Thoracic aorta (tissue), 2 donors: ENCODE data around the gene SKA3. TPM values are rescaled to one million over a fixed set of nuclear protein-coding genes. Genes with fewer than 3 reads are reported as not detected.
"Not testable (repeated sequence)": the region's sequence is repeated elsewhere in the genome, so short reads cannot be mapped to it uniquely, and the experiment has no call there.

Experiments used
- ATAC-seq: fragments of 150-250 bp; one replicate; pipeline ENCODE4 v1.8.0; 2017; ENCODE audit warnings: low read depth; ENCODE audit not compliant: insufficient number of reproducible peaks, low FRiP score
- DNase-seq: peaks from one replicate; pipeline ENCODE4 v3.0.0-alpha.2; 2020; ENCODE audit warnings: low spot score
- H3K27ac ChIP-seq, 2 donors: fragments of 200-600 bp; sonication (generic); 1 replicate in 1 of 2; 2 replicates in 1 of 2; pipeline ENCODE4 v1.5.1; 2016; ENCODE audit warnings: mild to moderate bottlenecking in 2 of 2, moderate library complexity in 2 of 2
- H3K27me3 ChIP-seq: fragments of 200-600 bp; sonication (generic); replicated peaks from 2 replicates; pipeline ENCODE4 v1.6.0; 2016; ENCODE audit warnings: mild to moderate bottlenecking; ENCODE audit not compliant: insufficient read depth
- H3K36me3 ChIP-seq: fragments of 200-600 bp; sonication (generic); one replicate; pipeline ENCODE4 v1.5.1; 2016
- H3K4me1 ChIP-seq, 2 donors: fragments of 200-600 bp; sonication (generic); 1 replicate in 1 of 2; 2 replicates in 1 of 2; pipeline versions ENCODE4 v1.5.1 to v1.6.0; 2016; ENCODE audit warnings: low read depth in 2 of 2, mild to moderate bottlenecking in 1 of 2; ENCODE audit not compliant: control insufficient read depth in 1 of 2
- H3K4me3 ChIP-seq: fragments of 200-600 bp; sonication (generic); 2 replicates; pipeline ENCODE4 v1.5.1; 2016; ENCODE audit warnings: mild to moderate bottlenecking
- H3K9me3 ChIP-seq: fragments of 200-600 bp; sonication (generic); 2 replicates; pipeline ENCODE4 v1.5.1; 2016
- total RNA-seq, 2 donors: library from RNA; depleted of rRNA; stranded (reverse); fragments of >200 nt; gene quantifications; one replicate each; pipeline versions ENCODE4 v1.1.0 to v1.2.3, GENCODE V29; 2016
- TF ChIP-seq, protein P1 (sequence below): fragments of 200-600 bp; sonication (generic); IDR thresholded peaks from one replicate; pipeline ENCODE4 v1.5.1; 2019; ENCODE audit warnings: antibody characterized with exemption

Gene SKA3
- not detected for total RNA-seq

DNA sequence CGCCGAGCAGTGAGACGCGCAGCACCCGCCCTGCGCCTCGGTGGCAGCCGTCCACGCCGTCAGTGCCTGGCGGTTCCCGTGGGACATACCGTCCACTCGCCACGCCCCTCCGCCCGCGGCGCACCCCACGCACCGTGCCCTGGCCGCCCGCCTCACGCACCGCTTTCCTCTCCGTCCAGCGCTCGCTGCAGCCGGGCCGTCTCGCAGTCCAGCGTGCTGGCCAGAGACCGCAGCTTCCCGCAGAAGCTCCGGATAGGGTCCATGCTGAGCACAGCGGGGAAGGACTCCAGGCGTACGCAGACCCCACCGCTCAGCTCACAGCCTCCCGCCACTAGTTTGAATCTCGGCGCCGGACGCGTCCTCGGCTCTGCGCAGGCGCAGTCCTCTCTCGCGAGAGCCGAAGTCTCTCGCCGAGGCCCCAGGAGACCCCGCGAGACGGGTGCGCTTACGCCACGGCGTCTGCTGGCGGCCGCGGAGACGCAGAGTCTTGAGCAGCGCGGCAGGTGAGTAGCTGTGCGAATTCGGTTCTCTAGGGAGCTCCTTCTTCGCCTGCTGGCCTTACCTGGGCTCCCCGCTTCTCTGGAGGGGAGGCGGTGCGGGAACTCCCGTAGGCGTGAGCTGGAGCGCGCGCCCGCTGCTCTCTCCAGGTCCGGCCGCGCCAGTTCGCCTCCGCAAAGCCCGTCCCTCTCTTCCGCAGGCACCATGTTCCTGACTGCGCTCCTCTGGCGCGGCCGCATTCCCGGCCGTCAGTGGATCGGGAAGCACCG is at the start of gene SKA3, which contains the start of gene MRPL57:
SKA3 (minus strand) TSS at position 338 of the 767 bp plus-strand sequence; CDS start at position 263, 75 bp downstream.
MRPL57 (plus strand) TSS at position 444 of the 767 bp plus-strand sequence; CDS start at position 703, 259 bp downstream.
- Histone ChIP-seq H3K4me3 (peak within 1 kb of the TSS; percentile 84), H3K4me1 (peaks cover 9 to 18% of the 10 kb centered on the region in 2 donors), H3K27ac (peak within 1 kb of the TSS; percentile 82 to 83), H3K36me3 (no peaks in the 10 kb centered on the region), H3K9me3 (no peaks in the 10 kb centered on the region), H3K27me3 (no peaks in the 10 kb centered on the region)
- TF ChIP-seq, protein P1, sequence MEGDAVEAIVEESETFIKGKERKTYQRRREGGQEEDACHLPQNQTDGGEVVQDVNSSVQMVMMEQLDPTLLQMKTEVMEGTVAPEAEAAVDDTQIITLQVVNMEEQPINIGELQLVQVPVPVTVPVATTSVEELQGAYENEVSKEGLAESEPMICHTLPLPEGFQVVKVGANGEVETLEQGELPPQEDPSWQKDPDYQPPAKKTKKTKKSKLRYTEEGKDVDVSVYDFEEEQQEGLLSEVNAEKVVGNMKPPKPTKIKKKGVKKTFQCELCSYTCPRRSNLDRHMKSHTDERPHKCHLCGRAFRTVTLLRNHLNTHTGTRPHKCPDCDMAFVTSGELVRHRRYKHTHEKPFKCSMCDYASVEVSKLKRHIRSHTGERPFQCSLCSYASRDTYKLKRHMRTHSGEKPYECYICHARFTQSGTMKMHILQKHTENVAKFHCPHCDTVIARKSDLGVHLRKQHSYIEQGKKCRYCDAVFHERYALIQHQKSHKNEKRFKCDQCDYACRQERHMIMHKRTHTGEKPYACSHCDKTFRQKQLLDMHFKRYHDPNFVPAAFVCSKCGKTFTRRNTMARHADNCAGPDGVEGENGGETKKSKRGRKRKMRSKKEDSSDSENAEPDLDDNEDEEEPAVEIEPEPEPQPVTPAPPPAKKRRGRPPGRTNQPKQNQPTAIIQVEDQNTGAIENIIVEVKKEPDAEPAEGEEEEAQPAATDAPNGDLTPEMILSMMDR: no peak
- peak; percentile 97 for ATAC-seq
- DNase-seq: peak; percentile 49

GRCh38 chr13:21225082-21225481 is 48.7 kb upstream of the SKA3 start:
- H3K27ac ChIP-seq: no peak overlapping the region
- H3K27me3 ChIP-seq: no peaks in the 10 kb centered on the region
- TF ChIP-seq, protein P1: no peak
- H3K36me3 ChIP-seq: no peaks in the 10 kb centered on the region
- ATAC-seq: no peak
- DNase-seq: no peak
- peaks cover 10% of the 10 kb centered on the region for H3K9me3 ChIP-seq
- no peaks in the 10 kb centered on the region for H3K4me1 ChIP-seq
- no peak overlapping the region for H3K4me3 ChIP-seq

DNA sequence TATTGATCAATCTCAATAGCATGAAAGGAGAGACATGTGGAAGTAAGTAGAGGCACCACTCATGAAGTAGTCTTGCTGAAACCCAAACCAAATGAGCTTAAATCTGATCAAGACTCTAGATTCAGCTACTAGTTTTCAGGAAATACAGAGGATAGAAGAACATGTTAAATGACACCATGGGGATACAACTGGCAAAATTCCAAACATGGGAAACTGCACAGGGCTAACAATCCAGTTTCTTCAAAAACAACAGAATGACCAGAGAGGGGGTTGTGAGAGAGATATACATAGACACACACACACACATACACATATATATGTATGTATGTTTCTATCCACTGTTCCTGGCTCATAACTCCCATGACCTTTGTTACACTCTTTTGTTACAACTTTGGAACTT is 44.9 kb upstream of the SKA3 start:
- H3K27me3 ChIP-seq: no peaks in the 10 kb centered on the region
- TF ChIP-seq, protein P1: no peak
- H3K4me3 ChIP-seq: no peak overlapping the region
- H3K27ac ChIP-seq: no peak overlapping the region
- ATAC-seq: no peak
- DNase-seq: no peak
- H3K36me3 ChIP-seq: no peaks in the 10 kb centered on the region
- peaks cover 10% of the 10 kb centered on the region for H3K9me3 ChIP-seq
- no peaks in the 10 kb centered on the region for H3K4me1 ChIP-seq

- ATAC-seq, H3K4me1 ChIP-seq, H3K9me3 ChIP-seq, H3K27me3 ChIP-seq, H3K27ac ChIP-seq, H3K4me3 ChIP-seq, H3K36me3 ChIP-seq, DNase-seq: not testable (repeated sequence)
Measured at GRCh38 chr13:21219716-21220115, 43.4 kb upstream of the SKA3 start.

GRCh38 chr13:21219036-21219381 is 42.7 kb upstream of the SKA3 start:
- DNase-seq (no peak), ATAC-seq (no peak)
- no peak overlapping the region for H3K27ac ChIP-seq
- no peaks in the 10 kb centered on the region for H3K4me1 ChIP-seq
- H3K27me3 ChIP-seq: no peaks in the 10 kb centered on the region
- TF ChIP-seq, protein P1: no peak
- H3K36me3 ChIP-seq: no peaks in the 10 kb centered on the region
- no peak overlapping the region for H3K4me3 ChIP-seq
- H3K9me3 ChIP-seq: peaks cover 10% of the 10 kb centered on the region
